Astrocyte (in vitro differentiated cells and primary cell): ENCODE data around the gene PPP1R9A. TPM values are rescaled to one million over a fixed set of nuclear protein-coding genes. Genes with fewer than 3 reads are reported as not detected.

Experiments used
- DNase-seq: peaks from one replicate; pipeline ENCODE4 v3.0.0-alpha.2; 2010; ENCODE audit warnings: low read depth
- FAIRE-seq: peaks from 2 replicates; lab custom pipeline; 2011; peaks lifted over from hg19 to GRCh38; lab: Jason Lieb, UNC
- H2AFZ ChIP-seq: 2 replicates; pipeline ENCODE4 v1.6.0; 2012; ENCODE audit warnings: low read depth, low read length, inconsistent platforms
- H3K27ac ChIP-seq: 2 replicates; pipeline ENCODE4 v1.5.1; 2011; ENCODE audit warnings: low read depth, low read length, inconsistent platforms
- H3K27me3 ChIP-seq: 2 replicates; pipeline ENCODE4 v1.6.0; 2011; ENCODE audit warnings: low read length, inconsistent platforms; ENCODE audit not compliant: insufficient read depth
- H3K36me3 ChIP-seq: 2 replicates; pipeline ENCODE4 v1.5.1; 2011; ENCODE audit warnings: low read length, inconsistent platforms; ENCODE audit not compliant: insufficient read depth
- H3K4me1 ChIP-seq: 2 replicates; pipeline ENCODE4 v1.5.1; 2011; ENCODE audit warnings: low read length, inconsistent platforms; ENCODE audit not compliant: insufficient read depth
- H3K4me2 ChIP-seq: 2 replicates; pipeline ENCODE4 v1.6.0; 2012; ENCODE audit warnings: low read length, inconsistent platforms
- H3K4me3 ChIP-seq: 2 replicates; pipeline ENCODE4 v1.5.1; 2011; ENCODE audit warnings: low read depth, mild to moderate bottlenecking, low read length, inconsistent platforms; ENCODE audit not compliant: insufficient read depth
- H3K79me2 ChIP-seq: 2 replicates; pipeline ENCODE4 v1.6.0; 2012; ENCODE audit warnings: mild to moderate bottlenecking, low read length, inconsistent platforms; ENCODE audit not compliant: insufficient read depth
- H3K9ac ChIP-seq: 2 replicates; pipeline ENCODE4 v1.6.0; 2012; ENCODE audit warnings: mild to moderate bottlenecking, low read length, inconsistent platforms
- H3K9me3 ChIP-seq: 2 replicates; pipeline ENCODE4 v1.5.1; 2012; ENCODE audit warnings: low read depth, mild to moderate bottlenecking, low read length, inconsistent platforms; ENCODE audit not compliant: insufficient read depth
- H4K20me1 ChIP-seq: 2 replicates; pipeline ENCODE4 v1.6.0; 2012; ENCODE audit warnings: low read length, inconsistent platforms; ENCODE audit not compliant: insufficient read depth
- H3K27ac Mint-ChIP-seq: one replicate; pipeline ENCODE4 v1.8.0; 2021; ENCODE audit warnings: mild to moderate bottlenecking, mixed read lengths; ENCODE audit not compliant: unreplicated experiment
- H3K27me3 Mint-ChIP-seq: one replicate; pipeline ENCODE4 v1.8.0; 2021; ENCODE audit warnings: low read depth, mixed read lengths; ENCODE audit not compliant: unreplicated experiment
- H3K36me3 Mint-ChIP-seq: one replicate; pipeline ENCODE4 v1.8.0; 2021; ENCODE audit warnings: low read depth, mixed read lengths; ENCODE audit not compliant: unreplicated experiment
- H3K4me1 Mint-ChIP-seq: one replicate; pipeline ENCODE4 v1.8.0; 2021; ENCODE audit warnings: low read depth, mixed read lengths; ENCODE audit not compliant: unreplicated experiment
- H3K4me3 Mint-ChIP-seq: one replicate; pipeline ENCODE4 v1.8.0; 2021; ENCODE audit warnings: mild to moderate bottlenecking, moderate library complexity, mixed read lengths; ENCODE audit not compliant: unreplicated experiment
- H3K9me3 Mint-ChIP-seq: one replicate; pipeline ENCODE4 v1.8.0; 2021; ENCODE audit warnings: mild to moderate bottlenecking, mixed read lengths; ENCODE audit not compliant: unreplicated experiment
- EZH2 ChIP-seq: IDR thresholded peaks from 2 replicates; pipeline ENCODE4 v1.6.1; 2012; ENCODE audit warnings: mild to moderate bottlenecking, low read length, inconsistent platforms; ENCODE audit not compliant: insufficient read depth
- total RNA-seq: library from RNA; stranded (reverse); gene quantifications from 2 replicates; pipeline ENCODE4 v1.2.1, GENCODE V29; 2021
- TF ChIP-seq, protein P1 (sequence below): IDR thresholded peaks from 2 replicates; pipeline ENCODE4 v1.5.1; 2011; ENCODE audit warnings: low read depth, mild to moderate bottlenecking, inconsistent platforms, low read length, moderate library complexity; ENCODE audit not compliant: insufficient read depth

The PPP1R9A gene
- total RNA-seq, 1 donor from 2014 or later: 7.5 TPM

DNA sequence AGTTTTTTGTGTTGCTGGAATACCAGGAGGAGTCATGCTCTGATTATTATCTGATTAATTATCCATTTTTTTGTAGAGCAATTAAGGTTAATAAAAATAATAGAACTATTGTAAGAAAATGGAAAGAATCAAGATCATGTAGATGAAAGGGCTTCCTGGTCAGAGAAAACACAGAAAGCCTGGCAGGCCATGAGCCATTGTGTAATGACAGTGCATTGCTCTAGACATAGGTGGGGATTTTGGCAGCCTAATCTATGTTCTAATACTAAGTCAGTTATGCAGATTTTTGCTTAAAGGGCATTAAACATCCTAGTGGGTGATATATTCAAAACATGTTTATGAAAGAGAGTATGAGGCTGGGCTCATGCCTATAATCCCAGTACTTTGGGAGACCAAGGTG is 198.2 kb downstream of the PPP1R9A start:
- Histone ChIP-seq H3K9me3 (no peaks in the 10 kb centered on the region), H3K36me3 (no peaks in the 10 kb centered on the region), H3K9ac (no peak overlapping the region), H3K4me2 (no peak overlapping the region), H4K20me1 (no peaks in the 10 kb centered on the region), H3K27ac (no peak overlapping the region), H3K4me1 (no peaks in the 10 kb centered on the region), H3K4me3 (no peak overlapping the region), H2AFZ (no peak overlapping the region), H3K79me2 (no peaks in the 10 kb centered on the region), H3K27me3 (no peaks in the 10 kb centered on the region)
- no peak overlapping the region for H3K27ac Mint-ChIP-seq
- FAIRE-seq: no peak
- no peaks in the 10 kb centered on the region for H3K9me3 Mint-ChIP-seq
- no peaks in the 10 kb centered on the region for H3K27me3 Mint-ChIP-seq
- peaks cover 13% of the 10 kb centered on the region for H3K4me1 Mint-ChIP-seq
- DNase-seq: no peak
- H3K4me3 Mint-ChIP-seq: no peak overlapping the region
- TF ChIP-seq EZH2: no peak
- TF ChIP-seq, protein P1, sequence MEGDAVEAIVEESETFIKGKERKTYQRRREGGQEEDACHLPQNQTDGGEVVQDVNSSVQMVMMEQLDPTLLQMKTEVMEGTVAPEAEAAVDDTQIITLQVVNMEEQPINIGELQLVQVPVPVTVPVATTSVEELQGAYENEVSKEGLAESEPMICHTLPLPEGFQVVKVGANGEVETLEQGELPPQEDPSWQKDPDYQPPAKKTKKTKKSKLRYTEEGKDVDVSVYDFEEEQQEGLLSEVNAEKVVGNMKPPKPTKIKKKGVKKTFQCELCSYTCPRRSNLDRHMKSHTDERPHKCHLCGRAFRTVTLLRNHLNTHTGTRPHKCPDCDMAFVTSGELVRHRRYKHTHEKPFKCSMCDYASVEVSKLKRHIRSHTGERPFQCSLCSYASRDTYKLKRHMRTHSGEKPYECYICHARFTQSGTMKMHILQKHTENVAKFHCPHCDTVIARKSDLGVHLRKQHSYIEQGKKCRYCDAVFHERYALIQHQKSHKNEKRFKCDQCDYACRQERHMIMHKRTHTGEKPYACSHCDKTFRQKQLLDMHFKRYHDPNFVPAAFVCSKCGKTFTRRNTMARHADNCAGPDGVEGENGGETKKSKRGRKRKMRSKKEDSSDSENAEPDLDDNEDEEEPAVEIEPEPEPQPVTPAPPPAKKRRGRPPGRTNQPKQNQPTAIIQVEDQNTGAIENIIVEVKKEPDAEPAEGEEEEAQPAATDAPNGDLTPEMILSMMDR: no peak
- H3K36me3 Mint-ChIP-seq: no peaks in the 10 kb centered on the region

DNA sequence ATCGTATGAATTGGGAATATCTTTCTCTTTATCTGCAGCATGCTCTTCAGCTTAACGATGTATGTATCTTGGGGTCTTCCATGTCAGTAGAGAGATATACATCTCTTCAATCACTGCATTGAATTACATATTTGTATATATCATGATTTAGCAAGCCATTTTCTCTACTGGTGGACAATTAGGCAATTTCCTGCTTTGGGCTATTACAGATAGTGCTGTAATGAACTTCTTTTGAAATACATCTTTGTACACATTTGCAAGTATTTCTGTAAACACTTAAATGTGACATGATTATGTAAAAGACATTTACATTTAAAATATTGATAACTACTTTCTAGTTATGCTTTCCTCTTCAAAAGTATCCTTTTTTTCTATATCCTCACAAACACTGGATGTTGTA is 199.0 kb downstream of the PPP1R9A start:
- H3K79me2 ChIP-seq: no peaks in the 10 kb centered on the region
- H3K4me3 ChIP-seq: no peak overlapping the region
- Mint-ChIP-seq H3K27ac (no peak overlapping the region), H3K4me1 (peaks cover 13% of the 10 kb centered on the region), H3K9me3 (no peaks in the 10 kb centered on the region), H3K36me3 (no peaks in the 10 kb centered on the region), H3K4me3 (no peak overlapping the region), H3K27me3 (no peaks in the 10 kb centered on the region)
- no peaks in the 10 kb centered on the region for H3K9me3 ChIP-seq
- no peaks in the 10 kb centered on the region for H3K27me3 ChIP-seq
- H2AFZ ChIP-seq: no peak overlapping the region
- H3K27ac ChIP-seq: no peak overlapping the region
- no peak for DNase-seq
- no peaks in the 10 kb centered on the region for H3K36me3 ChIP-seq
- no peaks in the 10 kb centered on the region for H3K4me1 ChIP-seq
- H3K9ac ChIP-seq: no peak overlapping the region
- TF ChIP-seq, protein P1: no peak
- TF ChIP-seq EZH2: no peak
- no peaks in the 10 kb centered on the region for H4K20me1 ChIP-seq
- no peak for FAIRE-seq
- no peak overlapping the region for H3K4me2 ChIP-seq

DNA sequence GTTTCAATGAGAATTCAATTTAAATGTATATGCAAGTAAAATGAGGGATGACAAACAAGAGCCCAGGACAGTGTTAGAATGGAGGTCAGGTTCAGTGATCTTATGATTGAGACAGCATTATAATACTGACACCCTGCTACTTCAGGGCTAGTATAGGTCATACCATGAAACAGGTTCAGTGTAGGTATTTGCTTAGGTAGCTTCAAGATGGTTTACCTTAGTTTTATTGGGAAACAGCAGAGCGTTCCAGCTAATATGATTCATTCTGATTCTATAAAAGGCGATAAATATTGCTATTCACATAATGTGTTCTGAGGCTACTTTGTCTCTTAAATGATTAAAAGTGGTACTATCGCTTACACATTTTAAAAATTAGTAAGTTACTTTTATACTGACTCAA is 203.3 kb downstream of the PPP1R9A start:
- H4K20me1 ChIP-seq: no peaks in the 10 kb centered on the region
- no peak overlapping the region for H3K9ac ChIP-seq
- Mint-ChIP-seq H3K4me1 (no peaks in the 10 kb centered on the region), H3K9me3 (no peaks in the 10 kb centered on the region), H3K27ac (no peak overlapping the region), H3K36me3 (no peaks in the 10 kb centered on the region), H3K27me3 (no peaks in the 10 kb centered on the region), H3K4me3 (no peak overlapping the region)
- no peaks in the 10 kb centered on the region for H3K36me3 ChIP-seq
- TF ChIP-seq, protein P1: no peak
- TF ChIP-seq EZH2: no peak
- no peak overlapping the region for H3K27ac ChIP-seq
- no peaks in the 10 kb centered on the region for H3K27me3 ChIP-seq
- H3K4me3 ChIP-seq: no peak overlapping the region
- no peaks in the 10 kb centered on the region for H3K4me1 ChIP-seq
- H3K4me2 ChIP-seq: no peak overlapping the region
- no peaks in the 10 kb centered on the region for H3K79me2 ChIP-seq
- no peak for DNase-seq
- no peaks in the 10 kb centered on the region for H3K9me3 ChIP-seq
- H2AFZ ChIP-seq: no peak overlapping the region
- FAIRE-seq: no peak
